Endothelial cell of umbilical vein (primary cell): ENCODE measurements around the gene CGB8. TPM values are rescaled to one million over a fixed set of nuclear protein-coding genes. Genes with fewer than 3 reads are reported as not detected.

Source experiments
- BruUV-seq: library from RNA; stranded (reverse); fragments of 400-500 nt; replicated peaks from 2 replicates; lab custom pipeline; 2021; lab: Mats Ljungman, UMichigan
- CTCF ChIA-PET: fragments of 300-600, 350-600 bp; sonication (Branson Sonifier 250); formaldehyde crosslinking; loops from one replicate; lab custom pipeline; 2021; ENCODE audit warnings: antibody characterized with exemption, inconsistent platforms; lab: Charles Lee
- POLR2A ChIA-PET: fragments of 300-600, 350-600 bp; sonication (Branson Sonifier 250); formaldehyde crosslinking; loops from one replicate; lab custom pipeline; 2021; ENCODE audit warnings: antibody characterized with exemption, inconsistent platforms; lab: Charles Lee
- DNase-seq: peaks from one replicate; pipeline ENCODE4 v3.0.0-alpha.2; 2011; ENCODE audit warnings: low read depth, low spot score
- FAIRE-seq: peaks from 2 replicates; lab custom pipeline; 2011; peaks lifted over from hg19 to GRCh38; lab: Jason Lieb, UNC
- H2AFZ ChIP-seq: 2 replicates; pipeline ENCODE4 v1.6.0; 2012; ENCODE audit warnings: low read depth, low read length, control low read depth, inconsistent platforms
- H3K27ac ChIP-seq: 2 replicates; pipeline ENCODE4 v1.5.1; 2011; ENCODE audit warnings: low read depth, mild to moderate bottlenecking, control low read depth, low read length, moderate library complexity; ENCODE audit not compliant: insufficient read depth
- H3K27me3 ChIP-seq, 2 experiments: 2 replicates each; pipeline versions ENCODE4 v1.6.0 to v1.6.1; 2011; ENCODE audit warnings: low read length in 2 of 2, mixed read lengths in 1 of 2; ENCODE audit not compliant: control insufficient read depth in 2 of 2, insufficient read depth in 2 of 2
- H3K36me3 ChIP-seq, 2 experiments: 2 replicates in 1 of 2; 3 replicates in 1 of 2; pipeline ENCODE4 v1.5.1; 2011; ENCODE audit warnings: low read length in 2 of 2, mild to moderate bottlenecking in 1 of 2, moderate library complexity in 1 of 2; ENCODE audit not compliant: control insufficient read depth in 2 of 2, insufficient read depth in 2 of 2; ENCODE audit errors: extremely low read depth in 1 of 2
- H3K4me1 ChIP-seq: 3 replicates; pipeline ENCODE4 v1.5.1; 2011; ENCODE audit warnings: mild to moderate bottlenecking, low read length; ENCODE audit not compliant: control insufficient read depth, insufficient read depth; ENCODE audit errors: extremely low read depth
- H3K4me2 ChIP-seq: 2 replicates; pipeline ENCODE4 v1.6.1; 2011; ENCODE audit warnings: low read length, control low read depth, mixed read lengths; ENCODE audit not compliant: insufficient read depth
- H3K4me3 ChIP-seq, 3 experiments: fragments of 200-600 bp in 1 of 3; sonication (generic), shearing (Covaris generic) in 1 of 3; replicated peaks in 1 of 3; 2 replicates each; pipeline ENCODE4 v1.5.1; 2011 to 2016; ENCODE audit warnings: control low read depth in 3 of 3, low read length in 3 of 3, mild to moderate bottlenecking in 2 of 3, inconsistent platforms in 1 of 3, low read depth in 1 of 3, moderate library complexity in 1 of 3; ENCODE audit not compliant: insufficient read depth in 1 of 3
- H3K79me2 ChIP-seq: 2 replicates; pipeline ENCODE4 v1.6.0; 2012; ENCODE audit warnings: low read length, inconsistent platforms; ENCODE audit not compliant: control insufficient read depth, insufficient read depth
- H3K9ac ChIP-seq: replicated peaks from 2 replicates; pipeline ENCODE3; 2011; ENCODE audit warnings: low read length, control low read depth; ENCODE audit not compliant: insufficient read depth; ENCODE audit errors: extremely low read depth
- H3K9me1 ChIP-seq: replicated peaks from 3 replicates; pipeline ENCODE4 v1.6.0; 2011; ENCODE audit warnings: mild to moderate bottlenecking, low read length; ENCODE audit not compliant: control insufficient read depth, insufficient read depth; ENCODE audit errors: extremely low read depth
- H3K9me3 ChIP-seq: replicated peaks from 2 replicates; pipeline ENCODE4 v1.5.1; 2012; ENCODE audit warnings: low read length, inconsistent platforms; ENCODE audit not compliant: control insufficient read depth, insufficient read depth
- H4K20me1 ChIP-seq: replicated peaks from 2 replicates; pipeline ENCODE3; 2011; ENCODE audit warnings: mild to moderate bottlenecking, low read length; ENCODE audit not compliant: control insufficient read depth, insufficient read depth; ENCODE audit errors: extremely low read depth
- JUN ChIP-seq: IDR thresholded peaks from 2 replicates; pipeline ENCODE4 v1.6.1; 2011; ENCODE audit warnings: borderline replicate concordance, low read depth; ENCODE audit not compliant: insufficient read length, insufficient read depth
- MYC ChIP-seq: IDR thresholded peaks from one replicate; pipeline ENCODE4 v1.6.1; 2011; ENCODE audit warnings: mild to moderate bottlenecking, low read depth, low read length
- POLR2A ChIP-seq: IDR thresholded peaks from 2 replicates; pipeline ENCODE4 v1.6.1; 2012; ENCODE audit warnings: low read depth, mild to moderate bottlenecking, control low read depth, low read length
- POLR2AphosphoS5 ChIP-seq: IDR thresholded peaks from 2 replicates; pipeline ENCODE4 v1.6.1; 2012; ENCODE audit warnings: low read depth, mild to moderate bottlenecking, control low read depth, low read length, moderate library complexity; ENCODE audit not compliant: insufficient read depth
- dilution Hi-C: fragments of 300-500 bp; cut with MboI; formaldehyde crosslinking; loops from one replicate; pipeline ENCODE4 v1.15.0; 2019; ENCODE audit warnings: low sequenced_read_pairs; ENCODE audit not compliant: extremely low pct_ligation_motif_present
- intact Hi-C: fragments of 100-400 bp; cut with micrococcal nuclease; formaldehyde crosslinking; loops from one replicate; pipeline ENCODE4 v1.10.0; 2022
- polyA plus RNA-seq, 4 experiments: library from polyadenylated mRNA; depleted of rRNA in 3 of 4; stranded (reverse) in 3 of 4; unstranded in 1 of 4; fragments of >200 nt; gene quantifications; 2 replicates each; pipeline versions ENCODE4 v1.2.1 to v1.2.3, GENCODE V29; 2011 to 2012; ENCODE audit warnings: missing spikeins in 1 of 4
- total RNA-seq: library from RNA; stranded (reverse); gene quantifications from 2 replicates; pipeline ENCODE4 v1.2.3, GENCODE V29; 2021
- TF ChIP-seq, protein P1 (sequence below), 2 donors: IDR thresholded peaks; 1 replicate in 1 of 2; 2 replicates in 1 of 2; pipeline ENCODE4 v1.5.1; 2011; ENCODE audit warnings: low read length in 2 of 2, mild to moderate bottlenecking in 2 of 2, moderate library complexity in 2 of 2, control low read depth in 1 of 2, inconsistent platforms in 1 of 2, low read depth in 1 of 2; ENCODE audit not compliant: insufficient read depth in 1 of 2; ENCODE audit errors: extremely low read depth in 1 of 2
- TF ChIP-seq, protein P2 (sequence below): IDR thresholded peaks from 2 replicates; pipeline ENCODE4 v1.6.1; 2011; ENCODE audit not compliant: insufficient read depth, insufficient read length

CGB8 gene
- total and polyA plus RNA-seq, 2 donors (not counting 3 experiments of a cell fraction or from before 2014, with no cell fraction given) = not detected

DNA sequence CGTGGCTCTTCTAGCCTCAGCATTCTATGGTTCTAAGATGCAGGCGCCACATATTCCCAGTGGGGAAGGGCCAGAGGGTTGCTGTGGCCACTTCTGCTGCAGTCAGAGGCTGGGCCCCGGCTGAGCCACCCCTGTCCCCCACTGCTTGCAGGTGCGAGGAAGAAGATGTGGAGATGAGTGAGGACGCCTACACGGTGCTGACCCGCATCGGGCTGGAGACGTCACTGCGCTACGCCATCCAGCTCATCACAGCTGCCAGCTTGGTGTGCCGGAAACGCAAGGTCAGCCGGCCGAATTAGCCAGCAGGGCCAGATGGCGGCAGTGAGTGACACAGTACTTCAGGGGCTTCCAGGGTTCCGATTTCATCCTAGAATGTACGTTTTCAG lies 34.0 kb downstream of the CGB8 start:
- Histone ChIP-seq H3K9me3 (no peaks in the 10 kb centered on the region), H3K36me3 (peaks cover 0 to 30% of the 10 kb centered on the region in 2 experiments), H3K4me3 (no peak overlapping the region), H3K79me2 (no peaks in the 10 kb centered on the region), H2AFZ (no peak overlapping the region), H3K9me1 (no peaks in the 10 kb centered on the region), H3K27me3 (no peaks in the 10 kb centered on the region), H3K4me2 (no peak overlapping the region), H4K20me1 (no peaks in the 10 kb centered on the region), H3K27ac (no peak overlapping the region), H3K4me1 (peaks cover 10% of the 10 kb centered on the region), H3K9ac (no peak overlapping the region)
- dilution Hi-C loops = no loop called here
- CTCF ChIA-PET = no interaction called here
- no peak for TF ChIP-seq POLR2A
- no peak for TF ChIP-seq JUN
- TF ChIP-seq MYC = no peak
- TF ChIP-seq POLR2AphosphoS5 = no peak
- TF ChIP-seq, protein P1, sequence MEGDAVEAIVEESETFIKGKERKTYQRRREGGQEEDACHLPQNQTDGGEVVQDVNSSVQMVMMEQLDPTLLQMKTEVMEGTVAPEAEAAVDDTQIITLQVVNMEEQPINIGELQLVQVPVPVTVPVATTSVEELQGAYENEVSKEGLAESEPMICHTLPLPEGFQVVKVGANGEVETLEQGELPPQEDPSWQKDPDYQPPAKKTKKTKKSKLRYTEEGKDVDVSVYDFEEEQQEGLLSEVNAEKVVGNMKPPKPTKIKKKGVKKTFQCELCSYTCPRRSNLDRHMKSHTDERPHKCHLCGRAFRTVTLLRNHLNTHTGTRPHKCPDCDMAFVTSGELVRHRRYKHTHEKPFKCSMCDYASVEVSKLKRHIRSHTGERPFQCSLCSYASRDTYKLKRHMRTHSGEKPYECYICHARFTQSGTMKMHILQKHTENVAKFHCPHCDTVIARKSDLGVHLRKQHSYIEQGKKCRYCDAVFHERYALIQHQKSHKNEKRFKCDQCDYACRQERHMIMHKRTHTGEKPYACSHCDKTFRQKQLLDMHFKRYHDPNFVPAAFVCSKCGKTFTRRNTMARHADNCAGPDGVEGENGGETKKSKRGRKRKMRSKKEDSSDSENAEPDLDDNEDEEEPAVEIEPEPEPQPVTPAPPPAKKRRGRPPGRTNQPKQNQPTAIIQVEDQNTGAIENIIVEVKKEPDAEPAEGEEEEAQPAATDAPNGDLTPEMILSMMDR (IDR thresholded peaks at IDR 0.05; ENCODE audit: extremely low read depth in 1 of 2, insufficient read depth in 1 of 2, low read depth in 1 of 2, low read length in 2 of 2) = no peak
- TF ChIP-seq, protein P2, sequence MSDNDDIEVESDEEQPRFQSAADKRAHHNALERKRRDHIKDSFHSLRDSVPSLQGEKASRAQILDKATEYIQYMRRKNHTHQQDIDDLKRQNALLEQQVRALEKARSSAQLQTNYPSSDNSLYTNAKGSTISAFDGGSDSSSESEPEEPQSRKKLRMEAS = no peak
- BruUV-seq = no TSS peak
- FAIRE-seq = no peak
- POLR2A ChIA-PET = no interaction called here
- no peak for DNase-seq
- intact Hi-C loops = no loop called here
